KG1 (cell line): ENCODE measurements around the gene DHRSX.
"Not testable (repeated sequence)": the region's sequence is repeated elsewhere in the genome, so short reads cannot be mapped to it uniquely, and the experiment has no call there.

Source experiments
- DNase-seq: peaks from one replicate; lab custom pipeline; 2025; lab: John Stamatoyannopoulos, UW

Gene DHRSX

GRCh38 chrX:2350703-2351102 is 150.1 kb downstream of the DHRSX start:
- not testable (repeated sequence) for DNase-seq

GRCh38 chrX:2350036-2350435 is 150.7 kb downstream of the DHRSX start:
- not testable (repeated sequence) for DNase-seq

DNA sequence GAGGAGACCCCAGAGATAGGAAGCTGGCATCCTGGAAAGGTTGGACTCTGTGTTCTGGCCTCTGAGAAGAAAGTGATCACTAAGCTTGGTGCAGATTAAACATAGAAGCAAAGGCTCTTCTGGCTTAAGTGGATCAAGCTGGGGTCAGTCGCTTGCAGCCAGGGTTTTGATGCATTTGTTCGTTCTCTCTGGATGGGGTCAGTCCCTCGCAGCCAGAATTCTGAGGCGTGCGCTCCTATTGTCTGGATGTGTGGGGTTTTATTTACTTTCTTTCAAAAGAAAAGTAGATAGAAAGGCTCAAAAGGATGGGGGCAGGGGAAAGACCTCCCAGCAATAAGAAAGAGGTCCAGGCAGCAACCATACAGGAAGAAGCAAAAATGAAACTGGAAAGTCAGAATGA is 152.6 kb downstream of the DHRSX start:
- no peak for DNase-seq

- no peak for DNase-seq
Observed at GRCh38 chrX:2346158-2346557, 154.6 kb downstream of the DHRSX start.

DNA sequence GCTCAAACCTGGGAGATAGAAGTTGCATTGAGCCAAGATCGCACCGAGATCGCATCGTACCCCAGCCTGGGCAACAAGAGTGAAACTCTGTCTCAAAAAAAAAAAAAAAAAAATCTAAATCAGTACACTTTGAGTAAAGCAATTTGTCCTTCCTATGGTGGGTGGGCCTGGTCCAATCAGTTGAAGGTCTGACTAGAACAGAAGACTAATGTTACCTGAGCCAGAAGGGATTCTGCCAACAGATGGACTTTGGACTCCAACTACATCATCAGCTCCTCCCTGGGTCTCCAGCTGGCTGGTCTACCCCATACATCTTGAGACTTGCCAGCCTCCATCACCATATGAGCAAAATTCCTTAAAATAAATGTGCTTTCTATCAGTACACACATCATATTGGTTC is 155.2 kb downstream of the DHRSX start:
- DNase-seq, result no peak

GRCh38 chrX:2343413-2343812 is 157.4 kb downstream of the DHRSX start:
- DNase-seq, result no peak

GRCh38 chrX:2342874-2343273 is 157.9 kb downstream of the DHRSX start:
- no peak for DNase-seq

GRCh38 chrX:2342281-2342688 is 158.5 kb downstream of the DHRSX start:
- DNase-seq, result no peak

DNA sequence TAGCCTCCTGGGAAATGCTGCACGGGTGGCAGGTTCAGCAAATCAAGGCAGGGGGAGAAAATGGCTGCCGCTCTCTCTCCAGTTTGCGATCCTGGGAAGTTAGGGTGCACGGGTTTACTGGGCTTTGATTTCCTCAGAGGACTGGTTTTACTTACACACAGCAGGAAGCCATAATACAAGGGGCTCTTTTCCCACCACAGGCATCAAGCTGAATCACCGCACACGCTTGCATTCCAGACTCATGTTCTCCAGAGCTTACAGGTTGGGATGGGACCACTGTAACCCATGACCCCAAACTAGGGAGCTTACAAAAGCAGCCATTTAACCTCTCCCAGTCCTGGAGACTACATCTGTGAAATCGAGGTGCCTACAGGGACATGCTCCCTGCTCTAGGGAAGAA is 159.8 kb downstream of the DHRSX start:
- DNase-seq, result no peak

DNA sequence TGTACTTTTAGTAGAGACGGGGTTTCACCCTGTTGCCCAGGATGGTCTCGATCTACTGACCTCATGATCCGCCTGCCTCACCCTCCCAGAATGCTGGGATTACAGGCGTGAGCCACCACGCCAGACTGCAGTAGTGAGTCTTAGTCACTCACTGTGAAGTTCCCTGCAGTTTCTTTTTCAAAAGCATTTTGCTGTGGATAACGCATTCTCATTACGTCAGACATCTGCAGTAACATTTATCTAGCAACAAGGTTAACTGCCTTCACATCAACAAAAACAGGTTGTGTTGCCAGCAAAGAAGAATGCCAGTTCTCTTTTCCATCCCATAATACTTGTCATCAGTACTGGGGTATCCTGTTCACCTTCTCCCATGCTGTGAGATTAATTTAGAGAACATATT is 164.6 kb downstream of the DHRSX start:
- DNase-seq, result no peak

- DNase-seq, result no peak
Observed at GRCh38 chrX:2334237-2334636, 166.5 kb downstream of the DHRSX start.

- DNase-seq, result no peak
Observed at GRCh38 chrX:2332252-2332651, 168.5 kb downstream of the DHRSX start.

GRCh38 chrX:2330910-2331309 is 169.9 kb downstream of the DHRSX start:
- no peak for DNase-seq

DNA sequence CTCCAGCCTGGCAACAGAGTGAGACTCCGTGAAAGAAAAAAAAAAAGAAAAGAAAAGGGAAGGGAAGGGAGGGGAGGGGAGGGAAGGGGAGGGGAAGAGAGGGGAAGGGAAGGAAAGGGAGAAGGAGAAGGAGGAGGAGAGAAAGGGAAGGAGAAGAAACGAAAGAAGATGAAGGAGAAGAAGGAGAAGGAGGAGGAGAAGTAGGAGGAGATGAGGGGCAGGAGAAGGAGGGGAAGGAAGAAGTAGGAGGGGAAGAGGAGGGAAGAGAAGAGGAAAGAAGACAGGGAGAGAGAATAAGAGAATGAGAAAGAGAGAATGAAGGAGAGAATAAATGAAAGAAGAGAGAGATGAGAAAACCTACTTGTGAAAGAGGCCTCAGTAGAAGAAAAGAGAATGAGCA is 170.3 kb downstream of the DHRSX start:
- DNase-seq, result no peak

DNA sequence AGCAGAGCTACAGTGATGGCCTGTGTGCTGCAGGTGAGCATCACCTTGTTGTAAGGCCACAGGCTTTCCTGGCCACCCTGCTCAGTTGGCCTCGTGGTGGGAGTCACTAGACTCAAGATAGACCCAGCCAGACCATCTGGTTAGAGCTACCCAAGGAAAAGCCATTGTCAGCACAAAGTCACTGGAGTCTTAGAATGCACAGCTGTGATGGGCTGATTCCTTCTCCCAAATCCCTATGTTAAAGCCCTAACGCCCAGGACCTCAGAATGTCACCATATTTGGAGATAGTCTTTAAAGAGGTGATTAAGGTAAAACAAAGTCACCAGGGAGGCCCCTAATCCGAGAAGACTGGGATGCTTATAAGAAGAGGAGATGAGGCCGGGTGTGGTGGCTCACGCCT is 173.4 kb downstream of the DHRSX start:
- DNase-seq, result no peak

- no peak for DNase-seq
Observed at GRCh38 chrX:2325076-2325784, 175.5 kb downstream of the DHRSX start.

GRCh38 chrX:2324151-2324550 is 176.6 kb downstream of the DHRSX start:
- DNase-seq, result no peak

DNA sequence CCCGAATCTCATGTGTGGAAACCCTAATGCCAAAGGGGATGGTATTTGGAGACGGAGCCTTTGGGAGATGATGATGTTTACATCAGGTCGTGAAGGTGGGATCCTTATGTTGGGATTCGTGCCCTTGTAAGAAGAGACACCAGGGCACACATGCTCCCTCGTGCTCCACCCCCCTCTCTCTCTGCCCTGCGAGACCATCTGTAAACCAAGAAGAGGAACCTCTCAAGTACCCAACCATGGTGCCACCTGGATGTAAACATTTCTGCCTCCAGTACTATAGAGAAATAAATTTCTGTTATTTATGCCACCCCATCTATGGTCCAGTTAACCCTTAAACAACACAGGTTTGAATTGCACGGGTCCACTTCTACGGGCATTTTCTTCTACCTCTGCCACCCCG is 179.4 kb downstream of the DHRSX start:
- no peak for DNase-seq

DNA sequence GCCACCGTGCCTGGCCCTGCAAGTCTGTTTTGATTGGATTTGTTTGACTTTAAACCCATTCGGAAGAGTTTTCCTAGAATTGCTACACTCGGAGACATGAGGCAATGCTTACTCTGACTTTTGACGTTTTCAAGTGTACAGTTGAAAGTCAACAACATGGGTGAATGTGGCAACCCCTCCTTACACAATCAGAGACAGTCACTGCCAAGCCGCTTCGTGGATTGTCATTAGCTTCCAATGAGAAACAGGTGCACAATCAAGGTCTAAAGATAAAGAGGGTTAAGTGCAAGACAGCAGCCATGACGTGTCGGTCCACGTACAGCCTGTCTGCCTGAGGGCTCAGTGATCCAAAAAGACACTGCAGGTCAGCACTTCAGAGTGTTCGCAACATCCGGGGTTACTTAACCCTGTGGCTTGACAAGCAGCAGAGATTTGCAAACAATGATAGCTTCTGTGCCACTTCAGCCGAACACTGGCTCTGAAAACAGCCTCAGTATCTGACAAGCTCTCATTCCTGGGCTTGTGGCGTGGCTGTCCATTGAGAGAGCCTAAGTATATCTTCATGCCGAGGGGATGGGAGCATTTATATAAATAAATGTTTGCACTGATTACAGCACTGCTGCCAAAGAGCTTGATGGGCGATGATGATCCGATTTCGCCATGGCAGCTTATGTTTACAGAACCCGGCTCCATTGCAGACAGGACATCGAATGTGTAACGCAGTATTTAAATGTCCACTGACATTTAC is 180.0 kb downstream of the DHRSX start:
- DNase-seq, result no peak

DNA sequence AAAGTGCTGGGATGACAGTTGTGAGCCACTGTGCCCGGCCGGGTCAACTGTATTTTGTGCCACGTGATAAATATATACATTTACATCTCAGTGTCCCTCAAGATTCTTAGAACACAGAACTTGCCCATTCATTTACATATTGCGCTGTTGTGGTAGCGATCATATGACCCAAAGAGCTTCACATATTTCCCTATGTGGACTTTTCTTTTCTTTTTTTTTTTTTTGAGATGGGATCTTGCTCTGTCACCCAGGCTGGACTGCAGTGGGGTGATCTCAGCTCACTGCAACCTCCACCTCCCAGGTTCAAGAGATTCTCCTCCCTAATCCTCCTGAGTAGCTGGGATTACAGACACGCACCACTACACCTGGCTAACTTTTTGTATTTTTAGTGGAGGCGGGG is 180.7 kb downstream of the DHRSX start:
- no peak for DNase-seq

DNA sequence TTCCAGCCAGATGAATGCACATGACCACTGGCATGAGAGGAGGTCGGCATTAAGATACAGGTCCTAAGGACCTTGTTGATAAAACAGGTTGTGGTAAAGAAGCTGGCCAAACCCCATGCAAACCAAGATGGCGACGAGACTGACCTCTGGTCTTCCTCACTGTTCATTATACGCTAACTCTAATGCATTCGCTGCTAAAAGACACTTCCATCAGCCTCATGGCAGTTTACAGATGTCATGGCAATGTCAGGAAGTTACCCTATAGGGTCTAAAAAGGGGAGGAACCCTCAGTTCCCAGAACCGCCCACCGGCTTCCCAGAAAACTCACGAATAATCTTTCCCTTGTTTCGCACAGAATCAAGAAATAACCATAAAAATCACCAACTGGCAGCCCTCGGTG is 182.4 kb downstream of the DHRSX start:
- DNase-seq, result no peak

GRCh38 chrX:2317527-2318055 is 183.2 kb downstream of the DHRSX start:
- DNase-seq, result no peak

GRCh38 chrX:2316534-2316933 is 184.2 kb downstream of the DHRSX start:
- DNase-seq, result no peak

DNA sequence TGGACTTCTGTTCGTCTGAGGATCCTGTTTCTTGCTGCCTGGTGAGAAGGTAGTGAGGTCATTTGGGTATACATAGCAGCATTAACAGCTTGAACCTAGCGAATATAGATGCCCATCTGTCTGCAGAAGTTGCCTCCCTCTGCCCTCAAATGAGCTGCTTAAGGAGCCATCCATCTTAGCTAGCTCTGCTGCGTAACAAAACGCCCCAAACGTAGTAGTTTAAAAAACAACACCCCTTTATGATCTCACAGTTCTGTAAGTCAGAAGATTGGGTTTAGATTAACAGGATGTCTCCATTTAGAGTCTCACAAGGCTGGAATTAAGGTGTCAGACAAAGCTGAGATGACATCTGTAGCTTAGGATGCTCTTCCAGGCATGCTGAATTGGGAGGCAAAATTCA is 185.3 kb downstream of the DHRSX start:
- no peak for DNase-seq
